GM18861 (cell line): ENCODE measurements around the gene DCHS1.

Source experiments
- ATAC-seq: cut with Tn5 transposase; IDR thresholded peaks from one replicate; pipeline ENCODE4 v1.9.1; 2021; ENCODE audit not compliant: unreplicated experiment

The DCHS1 gene

GRCh38 chr11:6596239-6596877 lies 59.3 kb downstream of the DCHS1 start:
- ATAC-seq = no peak

DNA sequence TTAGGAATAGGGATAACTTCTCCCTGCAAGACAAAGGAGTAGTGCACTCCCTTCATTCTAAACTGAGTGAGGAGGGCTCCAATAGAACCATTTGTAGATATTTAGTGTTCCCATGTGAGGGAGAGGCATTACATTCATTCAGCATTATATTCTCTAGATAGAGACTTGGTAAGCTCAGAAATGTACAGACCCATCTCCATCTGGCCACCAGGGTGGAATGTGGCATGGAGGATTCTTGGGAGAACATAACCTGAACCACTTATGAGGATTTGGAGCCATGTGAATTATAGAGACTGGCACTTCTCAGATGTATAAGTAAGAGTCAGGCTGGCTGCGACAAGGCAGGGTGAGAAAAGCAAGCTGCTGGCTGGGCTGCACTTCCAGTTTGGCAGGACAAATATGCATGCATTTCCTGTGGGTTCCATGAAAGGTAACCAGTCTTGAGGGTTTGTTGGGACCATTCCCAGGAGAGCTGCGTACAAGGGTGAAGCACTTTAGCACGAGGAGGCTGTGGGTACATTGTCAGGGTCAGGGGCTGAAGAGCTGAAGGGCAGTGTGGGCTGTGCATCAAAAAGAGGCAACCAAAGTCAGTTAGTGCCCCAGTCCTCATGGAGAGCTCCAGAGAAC lies 61.4 kb downstream of the DCHS1 start:
- no peak for ATAC-seq

GRCh38 chr11:6588018-6588417 lies 67.6 kb downstream of the DCHS1 start:
- ATAC-seq = no peak

DNA sequence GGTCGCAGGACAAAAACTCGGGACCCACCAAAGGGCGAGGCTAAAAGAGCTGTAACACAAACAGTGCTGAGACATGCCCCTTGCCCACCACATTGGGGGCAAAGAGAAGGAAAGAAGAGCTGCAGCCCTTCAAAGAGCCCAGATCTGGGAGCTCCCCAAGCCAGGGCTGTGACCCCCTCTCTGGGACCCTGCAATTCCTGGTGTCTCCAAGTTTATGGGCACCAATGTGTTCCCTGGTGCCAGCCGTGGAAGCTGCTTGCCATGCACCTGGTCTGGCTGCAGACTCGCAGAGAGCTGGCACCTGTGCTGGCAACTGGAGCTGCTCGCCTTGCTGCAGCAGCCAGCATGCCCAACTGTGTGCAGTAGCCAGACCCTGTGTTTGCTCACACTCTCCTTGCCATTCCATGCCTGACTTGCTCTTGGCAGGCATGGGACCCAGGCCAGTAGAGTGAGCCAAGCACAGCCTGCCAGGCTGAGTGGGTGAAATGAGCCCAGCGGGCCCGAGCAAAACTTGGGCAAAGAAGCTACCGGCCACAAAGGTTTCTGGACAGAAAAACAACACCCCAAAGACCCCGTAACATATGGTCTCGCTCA lies 68.2 kb downstream of the DCHS1 start:
- ATAC-seq = no peak

DNA sequence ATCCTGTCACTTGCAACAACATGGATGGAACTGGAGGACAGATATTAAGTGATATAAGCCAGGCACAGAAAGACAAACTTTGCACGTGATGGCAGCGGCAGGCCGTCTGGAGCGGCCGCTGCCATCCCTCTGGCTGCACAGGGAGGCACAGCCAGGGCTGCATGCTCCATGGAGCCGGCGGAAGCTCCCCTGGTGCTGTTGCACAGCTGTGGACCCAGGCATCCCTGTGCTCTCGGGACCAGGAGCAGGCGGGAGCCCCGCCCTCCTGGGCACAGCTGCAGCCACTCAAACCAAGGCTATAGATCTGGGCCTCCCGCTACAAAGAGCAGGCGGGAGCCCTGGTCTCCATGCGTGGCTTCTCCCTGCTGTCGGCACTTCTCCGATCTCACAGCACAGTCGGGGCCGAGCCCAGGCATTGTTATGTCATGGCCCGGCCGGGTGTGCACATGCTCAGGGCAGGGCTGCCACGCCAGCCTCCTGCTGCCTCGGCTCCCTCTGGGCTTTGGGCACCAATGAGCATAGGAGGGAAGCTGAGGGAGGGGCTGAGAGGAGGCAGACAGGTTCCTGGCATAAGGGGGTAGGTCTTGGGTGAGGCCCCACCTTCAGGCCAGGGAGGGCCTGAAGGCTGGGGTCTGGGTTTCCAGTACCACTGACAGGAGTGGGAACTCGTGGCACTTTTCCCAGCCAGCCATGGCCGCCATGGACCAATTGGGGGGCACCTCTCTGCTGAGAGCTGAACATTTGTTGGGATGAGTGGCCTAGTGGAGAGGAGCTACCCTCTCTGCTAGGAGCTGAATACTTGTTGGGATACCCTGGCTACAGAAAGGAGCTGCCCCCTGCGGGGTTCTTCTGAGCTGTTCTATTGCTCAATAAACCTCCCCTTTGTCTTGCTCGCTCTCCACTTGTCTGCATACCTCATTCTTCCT lies 68.9 kb downstream of the DCHS1 start:
- ATAC-seq = no peak

DNA sequence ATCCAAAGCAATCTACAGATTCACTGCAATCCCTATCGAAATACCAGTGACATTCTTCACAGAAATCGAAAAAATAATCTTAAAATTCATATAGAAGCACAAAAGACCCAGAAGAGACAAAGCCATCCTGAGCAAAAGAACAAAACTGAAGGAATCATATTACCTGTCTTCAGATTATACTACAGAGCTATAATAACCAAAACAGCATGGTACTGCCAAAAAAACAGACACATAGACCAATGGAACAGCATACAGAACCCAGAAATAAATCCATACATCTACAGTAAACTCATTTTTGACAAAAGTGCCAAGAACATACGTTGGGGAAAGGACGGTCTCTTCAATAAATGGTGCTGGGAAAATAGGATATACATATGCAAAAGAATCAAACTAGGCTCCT lies 71.1 kb downstream of the DCHS1 start:
- no peak for ATAC-seq

GRCh38 chr11:6583584-6583983 lies 72.0 kb downstream of the DCHS1 start:
- no peak for ATAC-seq

- ATAC-seq = no peak
Observed at GRCh38 chr11:6579681-6580080, 75.9 kb downstream of the DCHS1 start.

DNA sequence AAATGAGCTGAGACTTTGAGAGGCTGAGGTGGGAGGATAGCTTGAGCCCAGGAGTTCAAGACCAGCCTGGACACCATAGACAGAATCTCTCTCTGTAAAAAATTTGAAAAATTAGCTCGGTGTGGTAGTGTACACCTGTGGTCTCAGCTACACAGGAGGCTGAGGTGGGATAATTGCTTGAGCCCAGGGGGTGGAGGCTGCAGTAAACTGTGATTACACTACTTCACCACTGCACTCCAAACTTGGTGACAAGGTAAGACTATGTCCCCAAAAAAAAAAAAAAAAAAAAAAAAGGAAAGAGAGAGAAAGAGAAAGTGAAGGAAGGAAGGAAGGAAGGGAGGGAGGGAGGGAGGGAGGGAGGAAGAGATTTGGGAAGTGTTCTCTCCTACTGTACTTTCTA lies 77.5 kb downstream of the DCHS1 start:
- ATAC-seq = no peak

- ATAC-seq = no peak
Observed at GRCh38 chr11:6576471-6577373, 78.9 kb downstream of the DCHS1 start.

GRCh38 chr11:6574816-6575715 lies 80.5 kb downstream of the DCHS1 start:
- no peak for ATAC-seq

GRCh38 chr11:6572215-6572614 lies 83.4 kb downstream of the DCHS1 start:
- ATAC-seq = no peak

GRCh38 chr11:6571434-6572008 lies 84.1 kb downstream of the DCHS1 start:
- ATAC-seq = no peak
